HG02642 (cell line): Measurements from ENCODE around the gene GALNT7.
A peak's percentile ranks its signal among the peaks of the same experiment; 100 is the strongest.

Experiments
- ATAC-seq: cut with Tn5 transposase; IDR thresholded peaks from one replicate; pipeline ENCODE4 v1.9.1; 2021; ENCODE audit warnings: mild to moderate bottlenecking; ENCODE audit not compliant: unreplicated experiment, poor library complexity

Gene GALNT7

DNA sequence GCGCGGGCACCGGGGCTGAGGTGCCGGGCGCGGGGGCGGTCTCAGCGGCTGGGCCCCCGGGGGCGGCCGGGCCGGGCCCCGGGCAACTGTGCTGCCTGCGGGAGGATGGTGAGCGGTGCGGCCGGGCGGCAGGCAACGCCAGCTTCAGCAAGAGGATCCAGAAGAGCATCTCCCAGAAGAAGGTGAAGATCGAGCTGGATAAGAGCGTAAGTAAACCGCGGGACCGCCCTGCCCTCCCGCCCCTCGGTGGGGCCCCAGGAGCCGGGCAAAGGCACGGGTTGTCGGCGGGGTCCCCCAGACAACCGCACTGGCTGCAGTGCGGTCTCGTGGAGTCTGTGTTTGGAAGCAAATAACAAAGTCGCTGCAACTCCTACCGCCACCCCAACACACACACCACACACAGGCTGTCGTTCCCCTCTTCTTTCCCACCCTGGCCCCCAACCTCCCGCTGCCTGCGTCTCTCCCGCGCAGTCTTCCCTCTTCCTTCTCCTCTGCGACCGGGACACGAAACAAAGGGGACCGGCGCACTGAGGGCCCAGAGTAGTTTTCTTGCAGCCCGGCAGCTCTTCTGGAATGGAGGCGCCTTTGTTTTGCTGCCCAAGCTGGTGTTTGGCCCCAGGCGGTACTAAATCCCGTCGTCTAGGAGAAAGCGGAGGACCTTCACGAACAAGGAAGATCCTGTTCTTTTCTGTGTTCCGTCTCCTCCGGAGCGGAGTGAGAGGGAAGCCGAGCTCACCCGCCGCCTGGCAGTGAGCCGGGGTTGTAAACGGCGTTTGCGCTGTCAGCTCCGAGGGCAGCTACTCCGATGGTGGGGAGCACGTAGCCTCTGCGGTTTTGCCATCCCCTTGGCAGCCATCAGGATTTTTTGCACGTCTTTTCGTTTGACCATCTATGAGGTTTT, 202.9 kb downstream of the GALNT7 start:
- ATAC-seq: peak; percentile 31
